ENCODE data around the gene BNC2. TPM values are rescaled to one million over a fixed set of nuclear protein-coding genes. Genes with fewer than 3 reads are reported as not detected.

BNC2 gene
- total RNA-seq, 2 donors from 2014 or later = 2.1 to 20.0 TPM

- TF ChIP-seq, protein P1, sequence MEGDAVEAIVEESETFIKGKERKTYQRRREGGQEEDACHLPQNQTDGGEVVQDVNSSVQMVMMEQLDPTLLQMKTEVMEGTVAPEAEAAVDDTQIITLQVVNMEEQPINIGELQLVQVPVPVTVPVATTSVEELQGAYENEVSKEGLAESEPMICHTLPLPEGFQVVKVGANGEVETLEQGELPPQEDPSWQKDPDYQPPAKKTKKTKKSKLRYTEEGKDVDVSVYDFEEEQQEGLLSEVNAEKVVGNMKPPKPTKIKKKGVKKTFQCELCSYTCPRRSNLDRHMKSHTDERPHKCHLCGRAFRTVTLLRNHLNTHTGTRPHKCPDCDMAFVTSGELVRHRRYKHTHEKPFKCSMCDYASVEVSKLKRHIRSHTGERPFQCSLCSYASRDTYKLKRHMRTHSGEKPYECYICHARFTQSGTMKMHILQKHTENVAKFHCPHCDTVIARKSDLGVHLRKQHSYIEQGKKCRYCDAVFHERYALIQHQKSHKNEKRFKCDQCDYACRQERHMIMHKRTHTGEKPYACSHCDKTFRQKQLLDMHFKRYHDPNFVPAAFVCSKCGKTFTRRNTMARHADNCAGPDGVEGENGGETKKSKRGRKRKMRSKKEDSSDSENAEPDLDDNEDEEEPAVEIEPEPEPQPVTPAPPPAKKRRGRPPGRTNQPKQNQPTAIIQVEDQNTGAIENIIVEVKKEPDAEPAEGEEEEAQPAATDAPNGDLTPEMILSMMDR (IDR thresholded peaks at IDR 0.05) = no peak
- H3K9me3 ChIP-seq = no peaks in the 10 kb centered on the region
- no peaks in the 10 kb centered on the region for H3K36me3 ChIP-seq
- H3K4me3 ChIP-seq = no peak overlapping the region
- no peak overlapping the region for H3K27ac ChIP-seq
- no peak overlapping the region for H3K9ac ChIP-seq (ENCODE audit: low read depth in 2 of 2, low read length in 2 of 2)
- intact Hi-C loops (cut with DNase I) = no loop called here
- DNase-seq = no peak
- H3K4me1 ChIP-seq = no peaks in the 10 kb centered on the region
- H3K27me3 ChIP-seq = no peaks in the 10 kb centered on the region
These were observed 354.6 kb downstream of the BNC2 start for GRCh38 chr9:16515879-16516301.

GRCh38 chr9:16515207-16515606 is 355.3 kb downstream of the BNC2 start:
- intact Hi-C loops (cut with DNase I) = no loop called here
- H3K9ac ChIP-seq (ENCODE audit: low read depth in 2 of 2, low read length in 2 of 2) = no peak overlapping the region
- no peak for DNase-seq
- no peaks in the 10 kb centered on the region for H3K36me3 ChIP-seq
- TF ChIP-seq, protein P1 (IDR thresholded peaks at IDR 0.05) = no peak
- H3K4me1 ChIP-seq = no peaks in the 10 kb centered on the region
- H3K9me3 ChIP-seq = no peaks in the 10 kb centered on the region
- H3K4me3 ChIP-seq = no peak overlapping the region
- no peak overlapping the region for H3K27ac ChIP-seq
- H3K27me3 ChIP-seq = no peaks in the 10 kb centered on the region

GRCh38 chr9:16514131-16514530 is 356.3 kb downstream of the BNC2 start:
- Histone ChIP-seq H3K36me3 (no peaks in the 10 kb centered on the region), H3K27me3 (no peaks in the 10 kb centered on the region), H3K9me3 (no peaks in the 10 kb centered on the region), H3K4me1 (no peaks in the 10 kb centered on the region), H3K4me3 (no peak overlapping the region), H3K9ac (ENCODE audit: low read depth in 2 of 2, low read length in 2 of 2) (no peak overlapping the region), H3K27ac (no peak overlapping the region)
- intact Hi-C loops (cut with DNase I) = no loop called here
- DNase-seq = no peak
- TF ChIP-seq, protein P1 (IDR thresholded peaks at IDR 0.05) = no peak

DNA sequence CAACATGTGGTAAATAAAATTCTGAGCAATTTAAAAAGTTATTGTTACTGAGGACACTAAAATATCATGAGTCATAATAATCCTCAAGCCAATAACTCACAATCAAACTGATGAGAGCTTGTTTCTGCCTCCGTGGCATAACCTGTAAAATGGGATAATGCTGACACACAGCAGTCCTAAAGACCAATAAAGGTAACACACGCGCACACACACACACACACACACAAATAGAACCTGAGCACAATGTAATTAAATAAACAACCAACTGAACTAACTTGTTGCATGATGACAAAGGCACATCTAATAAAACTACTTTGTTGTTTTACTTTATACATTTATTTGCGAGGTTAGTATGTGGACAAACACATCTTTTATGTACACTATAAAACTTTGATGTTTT is 358.2 kb downstream of the BNC2 start:
- H3K4me1 ChIP-seq = no peaks in the 10 kb centered on the region

DNA sequence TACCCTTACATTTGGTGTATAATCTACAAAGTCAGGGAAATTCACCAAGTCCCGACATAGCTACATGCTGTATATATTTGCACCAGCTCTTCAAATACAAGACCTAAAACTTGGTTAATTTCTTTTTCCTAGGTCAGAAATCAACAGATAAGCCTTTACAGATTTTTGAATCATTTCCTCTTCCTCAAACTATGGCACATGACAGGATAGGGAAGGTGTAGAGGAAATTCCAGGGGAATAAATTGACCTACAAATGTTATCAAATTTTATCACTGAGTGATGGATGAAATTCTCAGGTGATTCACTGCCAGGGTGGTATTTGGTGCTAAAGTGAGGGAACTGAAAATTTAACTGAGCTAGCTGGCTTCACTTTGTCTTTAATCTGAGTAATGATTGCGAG is 360.0 kb downstream of the BNC2 start:
- Histone ChIP-seq H3K9me3 (no peaks in the 10 kb centered on the region), H3K4me1 (no peaks in the 10 kb centered on the region), H3K36me3 (no peaks in the 10 kb centered on the region), H3K27ac (no peak overlapping the region), H3K27me3 (no peaks in the 10 kb centered on the region), H3K4me3 (no peak overlapping the region), H3K9ac (ENCODE audit: low read depth in 2 of 2, low read length in 2 of 2) (no peak overlapping the region)
- intact Hi-C loops (cut with DNase I) = no loop called here
- TF ChIP-seq, protein P1 (IDR thresholded peaks at IDR 0.05) = no peak
- DNase-seq = no peak

More for the DNA sequence above, 358.2 kb downstream of the BNC2 start:
- TF ChIP-seq, protein P1 (IDR thresholded peaks at IDR 0.05) = no peak
- H3K36me3 ChIP-seq = no peaks in the 10 kb centered on the region
- H3K27me3 ChIP-seq = no peaks in the 10 kb centered on the region
- intact Hi-C loops (cut with DNase I) = no loop called here
- no peak overlapping the region for H3K27ac ChIP-seq
- DNase-seq = no peak
- H3K4me3 ChIP-seq = no peak overlapping the region
- H3K9ac ChIP-seq (ENCODE audit: low read depth in 2 of 2, low read length in 2 of 2) = no peak overlapping the region
- H3K9me3 ChIP-seq = no peaks in the 10 kb centered on the region

- no peak for DNase-seq
- H3K36me3 ChIP-seq = no peaks in the 10 kb centered on the region
- TF ChIP-seq, protein P1 (IDR thresholded peaks at IDR 0.05) = no peak
- H3K27me3 ChIP-seq = no peaks in the 10 kb centered on the region
- H3K4me1 ChIP-seq = no peaks in the 10 kb centered on the region
- H3K4me3 ChIP-seq = no peak overlapping the region
- H3K9me3 ChIP-seq = no peaks in the 10 kb centered on the region
- no peak overlapping the region for H3K27ac ChIP-seq
- intact Hi-C loops (cut with DNase I) = no loop called here
- no peak overlapping the region for H3K9ac ChIP-seq (ENCODE audit: low read depth in 2 of 2, low read length in 2 of 2)
These were observed 360.5 kb downstream of the BNC2 start for GRCh38 chr9:16509997-16510396.

Measured in colonic mucosa (tissue), 4 donors.